GM19463 (cell line): ENCODE data around the gene THRAP3.
A peak's percentile ranks its signal among the peaks of the same experiment; 100 is the strongest.

Source experiments
- ATAC-seq: cut with Tn5 transposase; IDR thresholded peaks from one replicate; pipeline ENCODE4 v1.9.1; 2021; ENCODE audit warnings: mild to moderate bottlenecking, moderate library complexity; ENCODE audit not compliant: unreplicated experiment

The THRAP3 gene

DNA sequence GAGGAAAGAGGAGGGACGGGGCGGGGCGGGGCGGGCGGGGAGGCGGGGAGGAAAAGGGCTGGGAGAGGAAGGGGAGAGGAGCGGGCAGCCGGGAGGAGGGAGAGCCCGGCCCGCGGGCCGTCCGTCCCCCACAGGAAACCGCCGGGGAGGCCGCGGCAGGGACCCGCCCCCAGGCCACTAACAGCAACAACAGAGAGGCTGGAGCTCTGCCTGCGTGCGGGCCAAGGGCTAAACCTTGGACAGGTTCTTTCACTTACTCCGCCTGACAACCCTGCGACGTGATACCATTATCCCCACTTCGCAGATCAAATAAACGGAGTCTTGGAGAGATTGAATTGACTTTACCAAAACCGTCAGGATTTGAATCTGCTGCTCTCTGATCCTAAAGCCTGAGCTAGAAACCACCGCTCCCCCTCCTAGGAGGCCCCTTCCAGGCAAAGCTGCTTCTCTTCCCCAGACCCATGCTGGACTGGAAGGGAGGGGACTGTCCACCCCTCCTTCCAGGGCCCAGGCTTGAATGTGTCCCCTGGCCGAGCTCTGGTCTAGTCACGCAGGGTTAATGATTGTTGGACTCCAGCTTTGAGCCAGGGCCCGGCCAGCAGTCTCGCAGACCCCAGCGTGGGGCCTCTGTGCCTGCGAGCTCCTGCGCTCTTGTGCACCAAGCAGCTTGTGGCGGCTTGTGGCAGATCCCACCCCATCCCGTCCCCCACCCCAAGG lies 99.6 kb downstream of the THRAP3 start, which contains the start of gene EVA1B:
Gene EVA1B, minus strand, starts transcription at position 10 of the 717 bp plus-strand sequence. CDS start 608 bp downstream, outside the sequence.
- peak; percentile 43 for ATAC-seq

DNA sequence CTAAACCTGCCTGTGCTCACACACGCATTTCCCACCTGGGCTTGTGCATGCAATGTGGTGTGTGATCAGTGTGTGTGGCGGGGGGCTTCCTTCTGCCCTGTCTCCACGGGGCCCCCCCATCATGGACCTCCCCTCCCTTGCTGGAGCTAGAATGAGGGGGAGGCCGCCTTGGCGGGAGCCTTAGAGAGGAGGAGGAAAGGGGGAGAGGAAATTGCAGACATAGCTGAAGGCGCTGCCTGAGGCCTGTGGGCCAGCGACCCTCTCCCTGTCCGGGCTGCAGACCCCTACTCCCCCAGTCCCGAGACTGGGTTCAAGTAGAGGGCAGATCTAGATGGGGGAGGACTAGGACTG lies 100.1 kb downstream of the THRAP3 start:
- no peak for ATAC-seq

DNA sequence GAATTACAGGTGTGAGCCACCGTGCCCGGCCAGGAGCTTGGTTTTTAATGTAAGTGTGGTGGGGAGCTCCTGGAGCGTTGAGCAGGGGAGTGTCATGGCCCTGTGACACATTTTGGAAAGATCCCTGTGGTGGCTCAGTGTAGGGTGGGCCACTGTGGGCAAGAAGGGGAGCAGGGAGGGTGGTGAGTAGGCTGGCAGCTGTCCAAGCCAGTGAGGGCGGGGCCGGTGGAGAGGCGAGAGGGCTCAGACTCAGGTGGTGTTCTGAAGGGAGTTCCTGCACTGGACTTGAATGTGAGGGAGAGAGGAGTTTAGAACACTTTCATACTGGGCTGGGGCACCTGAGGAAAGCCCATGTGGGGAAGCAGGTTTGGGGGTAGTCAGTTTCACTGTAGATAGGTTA lies 102.3 kb downstream of the THRAP3 start:
- ATAC-seq, result no peak

DNA sequence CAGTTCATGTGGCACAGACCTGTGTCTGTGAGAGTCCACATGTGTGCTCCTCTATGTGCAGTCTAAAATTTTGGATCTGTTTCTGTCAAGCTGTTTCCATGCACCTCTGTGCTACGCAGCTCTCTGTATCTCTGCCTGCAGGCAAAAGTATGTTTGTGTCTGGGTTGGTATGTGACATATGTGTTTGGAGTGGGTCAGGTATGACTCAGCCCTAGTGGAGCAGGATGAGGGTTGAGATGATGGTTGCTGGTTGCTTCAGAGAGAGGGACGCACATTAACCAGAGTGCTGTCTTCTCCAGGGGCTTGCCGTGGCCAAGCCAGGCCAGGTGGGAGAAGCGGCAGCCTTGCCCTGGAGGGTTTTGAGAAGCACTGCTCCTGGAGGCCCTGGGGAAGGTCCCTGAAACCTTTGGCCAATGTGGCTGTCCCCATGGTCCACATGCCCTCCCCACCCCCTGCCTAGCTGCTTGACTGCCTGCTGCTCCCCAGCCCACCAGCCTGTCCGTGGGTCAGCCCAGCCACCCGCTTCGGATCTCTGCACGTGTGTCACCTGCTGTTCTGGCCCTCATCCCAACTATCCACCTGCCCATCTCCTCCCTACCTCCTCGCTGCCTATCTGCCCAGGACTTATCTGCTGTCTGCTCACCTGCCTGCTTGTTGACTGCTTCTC lies 103.3 kb downstream of the THRAP3 start:
- ATAC-seq, result no peak

DNA sequence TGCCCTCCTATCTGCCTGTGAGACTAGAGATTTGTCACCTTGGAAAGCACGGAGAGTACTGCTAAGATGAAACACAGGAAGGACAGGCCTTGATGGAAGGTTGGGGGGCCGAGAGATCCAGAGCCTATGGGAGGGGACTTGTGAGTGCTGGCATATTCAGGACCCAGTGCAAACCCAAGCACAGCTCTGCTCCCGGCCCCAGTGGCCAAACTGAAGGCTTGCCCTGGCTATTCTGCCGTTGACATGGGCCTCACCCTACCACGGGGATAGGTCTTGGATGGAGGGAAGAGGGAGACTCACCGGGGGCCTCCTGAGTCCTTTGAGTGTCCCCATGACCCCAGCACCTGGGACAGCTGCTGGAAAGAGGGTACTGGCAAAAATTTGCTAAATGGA lies 103.8 kb downstream of the THRAP3 start:
- no peak for ATAC-seq

DNA sequence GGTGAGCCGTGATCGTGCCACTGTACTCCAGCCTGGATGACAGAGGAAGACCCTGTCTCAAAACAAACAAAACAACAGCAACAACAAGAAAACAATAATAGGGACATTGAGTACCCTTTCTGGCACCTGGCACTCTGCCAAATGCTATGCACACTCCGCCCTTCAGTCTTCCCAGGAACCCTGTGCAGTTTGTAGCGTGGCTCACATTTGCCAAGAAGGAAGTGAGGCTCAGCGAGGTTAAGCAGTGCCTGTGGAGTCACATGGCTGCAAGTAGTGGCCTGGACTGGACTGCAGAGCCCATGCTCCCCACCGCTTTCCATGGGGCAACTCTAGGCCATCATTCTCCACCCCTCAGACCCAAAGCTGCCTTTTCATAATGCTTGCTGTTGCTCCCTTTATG lies 104.5 kb downstream of the THRAP3 start:
- no peak for ATAC-seq

DNA sequence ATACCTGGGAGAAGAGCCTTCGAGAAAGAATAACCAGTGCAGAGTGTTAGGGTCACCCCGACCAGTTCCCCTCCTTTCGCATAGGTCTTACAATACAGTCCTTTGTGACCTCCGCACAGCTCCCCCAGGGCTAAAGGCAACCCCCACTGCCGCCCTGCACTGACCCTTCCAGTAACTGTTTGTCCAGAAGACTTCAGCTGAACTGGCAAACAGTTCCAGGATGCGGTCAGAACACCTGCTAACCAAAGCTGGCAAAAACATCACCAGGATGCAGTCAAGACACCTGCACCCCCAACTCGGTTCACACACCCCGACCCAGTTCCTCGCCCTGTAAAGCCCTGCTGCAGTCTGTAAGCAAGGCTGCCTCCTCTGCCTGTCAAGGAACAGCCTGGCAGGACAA lies 105.6 kb downstream of the THRAP3 start:
- no peak for ATAC-seq

DNA sequence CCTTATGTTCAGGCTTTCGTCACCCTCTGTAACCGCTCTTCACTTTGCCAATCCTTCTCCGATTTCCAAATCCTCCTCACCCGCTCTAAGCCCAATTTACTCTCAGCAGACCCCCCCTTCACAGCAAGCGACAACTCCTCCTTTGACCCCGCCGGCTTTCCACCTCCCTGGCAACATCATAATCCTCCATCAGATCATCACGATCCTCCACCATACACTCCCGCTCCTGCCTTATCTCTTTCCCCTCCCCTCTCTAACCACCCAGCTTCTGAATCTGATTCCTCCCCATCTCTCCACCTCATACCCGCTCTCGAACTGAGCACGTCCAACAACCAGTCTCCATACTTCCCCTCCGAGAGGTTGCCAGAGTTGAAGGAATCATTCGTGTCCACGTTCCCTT lies 106.7 kb downstream of the THRAP3 start:
- ATAC-seq, result no peak

DNA sequence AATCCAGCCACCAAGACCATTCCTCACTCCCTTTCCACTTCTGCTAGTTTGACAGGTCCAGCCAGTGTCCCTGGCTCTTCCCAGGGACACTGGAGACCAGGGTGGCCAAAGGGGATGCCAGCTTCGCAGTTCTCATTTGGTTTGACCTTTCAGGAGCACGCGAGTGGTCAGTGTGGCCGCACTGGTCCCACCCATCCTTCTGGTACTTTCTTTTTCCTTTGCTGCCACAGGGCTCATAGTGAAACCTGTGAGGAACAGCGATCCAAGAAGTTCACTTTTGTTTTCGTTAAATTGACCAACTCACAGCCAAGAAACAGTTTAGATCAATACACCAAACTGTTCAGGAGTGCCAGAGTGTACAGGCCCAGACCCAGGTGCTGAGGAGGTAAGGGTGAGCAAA lies 113.6 kb downstream of the THRAP3 start:
- ATAC-seq, result no peak

DNA sequence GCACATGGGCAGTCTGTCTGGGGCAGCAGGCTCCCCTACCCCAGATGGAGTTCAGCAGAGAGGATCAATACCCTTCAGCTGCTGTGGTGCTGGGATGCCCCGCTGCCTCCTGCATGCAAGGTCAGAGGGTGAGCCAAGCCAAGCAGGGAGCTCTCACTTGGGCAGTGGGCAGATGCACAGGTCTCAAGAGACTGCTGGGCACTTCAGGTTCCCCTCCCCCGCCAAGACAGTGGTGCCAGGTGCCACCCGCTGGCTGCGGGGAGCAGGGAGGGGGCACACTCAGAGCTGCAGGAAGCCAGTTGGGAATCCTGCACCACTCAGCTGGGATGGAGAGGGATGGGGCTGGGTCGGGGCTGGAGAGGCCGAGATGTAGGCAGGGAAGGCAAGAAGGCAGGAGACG lies 115.0 kb downstream of the THRAP3 start:
- ATAC-seq, result no peak

DNA sequence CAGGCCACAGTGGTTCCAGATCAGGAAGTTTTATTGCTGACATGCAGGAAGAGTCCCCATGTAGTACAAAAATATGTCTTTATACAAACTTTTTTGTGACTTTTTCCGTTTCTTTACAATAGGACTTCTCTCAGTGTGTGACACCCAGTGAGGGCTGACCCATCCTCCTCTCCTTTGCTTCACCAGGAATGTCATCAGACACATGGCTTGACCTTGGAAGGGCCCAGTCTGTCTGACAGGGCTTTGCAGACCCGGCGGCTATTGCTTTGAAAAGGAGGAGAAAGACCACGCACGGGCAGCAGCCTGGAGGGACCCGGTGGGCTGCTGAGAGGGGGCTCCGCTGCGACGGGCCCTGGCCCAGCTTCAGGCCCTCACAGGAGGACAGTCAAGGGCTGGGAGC lies 115.4 kb downstream of the THRAP3 start:
- ATAC-seq, result no peak

DNA sequence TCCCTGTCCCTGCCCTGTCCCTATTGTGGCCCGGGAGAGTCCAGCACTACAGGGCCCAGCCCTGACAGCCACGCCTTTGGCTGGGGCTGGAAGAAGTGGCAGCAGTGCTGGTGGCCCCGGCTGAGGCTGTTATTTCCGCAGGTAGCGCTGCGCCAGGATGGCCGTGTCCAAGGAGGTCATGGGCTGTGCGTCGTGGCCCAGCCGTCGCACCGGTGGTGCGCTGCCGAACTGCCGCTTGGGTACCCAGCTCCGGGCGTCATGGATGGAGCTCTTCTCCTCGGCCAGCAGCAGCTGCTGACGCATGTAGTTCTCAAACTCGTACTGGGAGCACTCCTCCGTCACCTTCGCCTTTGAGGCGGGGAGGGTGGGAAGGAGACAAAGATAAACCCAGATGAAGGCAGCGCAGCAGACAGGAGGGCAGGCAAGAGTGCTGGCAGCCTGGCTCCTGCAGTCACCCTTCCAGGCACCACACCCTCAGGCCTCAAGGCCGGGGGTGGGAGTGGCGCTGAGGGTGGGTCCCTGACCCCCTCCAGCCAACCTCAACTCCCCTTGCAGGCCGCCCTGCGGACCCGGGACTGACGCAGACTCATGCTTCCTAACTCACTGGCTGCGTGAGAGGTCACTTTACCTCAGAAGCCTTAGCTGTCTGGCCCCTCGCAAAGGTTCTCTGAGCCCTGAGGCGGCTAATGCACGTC lies 117.5 kb downstream of the THRAP3 start:
- no peak for ATAC-seq

DNA sequence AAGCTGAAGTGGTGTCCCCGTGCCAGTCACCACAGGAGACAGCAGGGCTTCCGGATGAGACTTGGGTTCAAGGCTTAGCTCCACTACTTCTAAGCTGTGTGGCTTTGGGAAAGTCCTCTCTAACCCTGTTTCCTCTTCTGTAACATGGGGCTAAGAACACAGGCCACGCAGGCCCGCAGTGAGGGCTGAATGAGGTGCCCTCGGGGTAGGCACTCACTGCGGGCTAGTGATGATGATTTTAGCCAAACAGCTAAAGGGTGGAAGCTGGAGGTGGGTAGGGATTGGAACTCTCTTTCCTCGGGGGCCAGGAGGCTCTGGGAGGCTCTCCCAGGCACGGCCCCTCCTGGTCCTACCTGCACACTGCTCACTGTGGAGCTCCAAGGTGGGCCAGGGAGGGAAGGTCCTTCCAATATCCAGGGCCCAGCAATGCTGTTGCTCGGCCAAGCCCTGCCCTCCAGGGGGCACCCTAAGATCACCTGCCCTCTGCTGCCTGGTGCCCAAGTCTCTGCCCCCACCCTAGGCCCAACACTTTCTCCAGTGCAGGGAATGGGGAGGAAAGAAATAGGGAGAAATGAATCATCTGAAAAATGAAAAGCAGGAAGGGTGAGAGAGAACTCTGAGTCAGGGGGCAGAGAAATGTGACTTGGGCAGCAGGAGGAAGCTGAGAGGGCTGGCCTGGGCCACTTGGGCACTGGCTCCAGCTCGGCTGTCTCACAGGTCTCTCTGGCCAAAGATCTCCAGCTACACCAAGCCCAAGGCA lies 118.4 kb downstream of the THRAP3 start:
- no peak for ATAC-seq

DNA sequence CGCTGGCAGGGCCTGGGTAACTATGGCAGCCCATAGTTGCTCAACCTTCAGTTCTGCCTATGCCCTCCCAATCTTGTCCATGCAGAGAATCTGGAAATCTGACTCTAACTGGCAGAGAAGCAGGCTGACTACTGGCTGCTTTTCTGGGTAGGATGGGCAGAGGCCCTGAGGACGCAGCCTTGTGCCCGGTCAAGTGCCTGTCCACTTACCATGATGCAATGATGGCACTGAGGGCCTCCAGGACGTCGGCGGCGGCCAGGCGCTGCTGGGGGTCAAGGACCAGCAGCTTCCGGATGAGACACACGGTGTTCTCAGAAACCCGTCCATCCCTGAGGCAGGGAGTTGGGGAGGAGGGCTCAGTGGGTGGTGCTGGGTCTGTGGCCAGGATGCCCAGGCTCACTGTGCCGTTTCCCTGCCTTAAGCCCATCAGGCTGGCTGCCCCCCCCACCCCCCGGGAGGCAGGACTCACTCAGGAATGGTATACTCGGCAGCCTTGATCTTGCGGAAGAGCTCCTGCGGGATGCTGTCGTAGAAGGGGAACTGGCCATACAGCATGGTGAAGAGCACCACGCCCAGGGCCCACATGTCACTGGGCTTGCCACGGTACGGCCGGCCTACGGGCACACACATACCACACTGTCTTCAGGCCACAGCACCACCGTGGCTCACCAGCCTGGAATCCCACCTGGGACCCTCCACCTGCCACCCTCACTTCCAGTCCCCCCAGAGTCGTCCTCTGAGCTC lies 119.6 kb downstream of the THRAP3 start:
- no peak for ATAC-seq

DNA sequence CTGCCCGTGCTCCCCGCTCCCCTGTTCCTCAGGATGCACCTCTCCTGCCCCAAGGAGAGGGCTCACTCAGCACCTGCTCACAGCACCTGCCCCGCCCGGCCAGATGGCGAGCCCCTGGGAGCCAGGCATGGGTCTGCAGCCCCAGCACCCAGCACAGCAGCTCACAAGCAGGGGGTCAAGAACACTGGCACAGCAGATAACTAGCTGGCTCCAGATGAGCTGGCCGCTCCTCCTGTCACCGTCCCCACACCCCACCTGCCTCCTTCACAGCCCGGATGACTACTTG lies 120.1 kb downstream of the THRAP3 start:
- no peak for ATAC-seq

DNA sequence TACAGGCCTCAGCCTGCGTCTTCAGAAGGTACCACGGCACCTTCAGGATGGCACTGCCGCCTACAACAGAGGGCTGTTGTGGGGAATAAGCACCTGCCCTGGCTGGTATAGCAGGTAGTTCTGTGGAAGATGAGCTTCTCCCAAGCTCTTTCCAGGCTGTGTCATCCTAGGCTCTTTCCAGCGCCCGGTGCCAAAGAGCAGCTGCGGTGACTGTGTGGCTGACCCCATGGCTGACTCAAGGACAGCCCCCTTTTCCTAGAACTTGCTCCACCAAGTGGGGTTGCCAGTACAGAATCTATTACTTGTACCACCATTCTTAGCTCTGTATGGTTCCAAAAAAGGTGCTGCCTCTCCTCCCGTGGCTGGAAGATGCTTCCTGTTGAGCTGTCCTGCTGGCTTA lies 121.1 kb downstream of the THRAP3 start:
- no peak for ATAC-seq

DNA sequence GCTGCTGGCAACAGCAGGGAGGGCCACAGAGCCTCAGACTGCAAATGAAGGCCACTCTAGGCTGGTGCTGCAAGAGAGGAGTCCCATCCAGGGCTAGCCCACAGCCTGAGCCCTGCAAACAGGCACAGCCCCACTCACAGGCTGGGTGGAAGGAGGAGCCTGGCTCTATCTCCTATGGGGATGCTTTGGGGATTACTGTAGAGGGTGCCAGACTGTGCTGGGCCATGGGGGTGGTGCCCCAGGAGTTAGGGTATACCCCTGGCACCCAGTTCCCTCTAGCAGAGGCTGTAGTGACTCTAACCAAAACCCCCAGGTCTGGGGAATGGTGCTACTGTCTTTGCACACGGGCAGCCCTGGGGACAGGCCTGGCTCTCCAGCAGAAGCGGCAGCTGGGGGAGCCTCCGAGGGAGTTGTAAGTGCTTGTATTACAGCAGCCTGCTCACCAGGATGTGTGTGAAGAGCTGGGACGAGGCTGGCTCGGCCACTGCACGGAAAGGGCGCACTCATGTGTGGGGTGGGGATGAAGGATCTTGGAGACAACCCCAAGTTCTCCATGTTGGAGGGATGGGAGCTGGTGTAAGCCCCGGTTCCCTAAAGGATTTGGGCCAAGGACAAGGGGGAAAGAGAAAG lies 122.6 kb downstream of the THRAP3 start:
- no peak for ATAC-seq

DNA sequence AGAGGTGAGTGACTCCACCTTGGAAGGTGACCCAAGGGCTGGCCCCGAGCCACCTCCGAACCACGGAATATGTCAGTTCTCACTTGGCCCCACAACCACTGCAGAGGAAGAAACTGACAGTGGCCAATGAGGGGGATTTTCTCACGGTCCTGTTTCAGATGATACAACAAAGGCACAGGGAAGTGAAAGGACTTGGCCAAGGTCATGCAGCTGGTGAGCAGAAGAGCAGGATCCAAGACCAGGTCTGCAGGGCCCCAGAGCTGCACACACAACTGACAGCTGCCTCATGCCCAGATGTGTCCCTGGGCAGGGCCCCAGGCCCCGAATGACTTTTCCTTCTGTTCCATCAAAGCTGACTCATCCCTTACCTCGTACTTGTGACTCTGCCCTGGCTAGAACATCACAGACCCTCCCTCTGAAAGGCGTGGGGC lies 125.0 kb downstream of the THRAP3 start:
- ATAC-seq, result peak; percentile 90

DNA sequence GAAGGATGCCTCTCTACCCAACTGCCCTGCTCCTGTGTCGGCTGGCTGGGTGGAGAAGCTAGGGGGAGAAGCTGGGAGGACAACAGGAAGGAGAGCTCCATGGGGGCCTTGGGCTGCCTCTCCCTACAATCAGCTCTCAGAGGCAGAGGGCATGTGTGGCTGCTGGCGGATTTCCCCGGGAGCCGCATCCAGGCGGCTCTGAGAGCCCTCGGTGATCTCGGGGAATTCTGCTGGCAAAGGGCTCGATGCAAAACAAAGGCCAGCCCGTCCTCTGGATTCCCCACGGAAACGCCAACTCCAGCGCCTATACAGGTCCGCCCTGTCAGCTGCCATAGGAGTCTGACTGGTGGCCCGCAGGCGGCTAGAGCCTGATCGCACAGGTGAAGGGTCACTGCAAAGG lies 125.6 kb downstream of the THRAP3 start:
- no peak for ATAC-seq

DNA sequence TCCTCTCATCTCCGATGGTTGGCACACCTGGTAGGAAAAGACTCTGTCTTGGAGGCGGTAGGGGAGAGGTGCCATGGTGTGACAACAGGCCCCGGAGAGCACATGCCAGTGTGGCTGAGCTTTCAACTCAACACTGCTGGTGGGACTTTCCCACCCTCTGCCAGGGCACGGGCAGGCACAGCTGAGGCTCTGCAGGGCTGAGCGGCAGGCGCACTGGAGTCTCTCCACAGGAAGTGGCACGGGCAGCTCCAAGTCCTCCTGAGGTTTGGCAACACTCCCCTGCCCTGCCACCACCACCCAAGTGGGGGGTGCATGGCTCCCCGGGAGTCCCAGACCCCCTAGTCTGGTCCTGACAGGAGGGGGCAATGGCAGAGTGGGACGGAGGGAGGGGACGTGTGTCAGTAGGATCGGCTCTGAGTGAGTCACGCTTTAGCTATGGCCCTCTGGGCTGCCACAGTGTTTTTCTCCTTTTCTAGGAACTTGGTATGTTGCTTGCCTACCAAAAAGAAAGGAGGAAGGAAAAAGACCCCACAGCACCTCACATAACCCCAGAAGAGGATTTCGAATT lies 126.5 kb downstream of the THRAP3 start:
- ATAC-seq, result no peak
